ENCODE measurements around the gene GALM.
"Not testable (repeated sequence)": the region's sequence is repeated elsewhere in the genome, so short reads cannot be mapped to it uniquely, and the experiment has no call there.

GALM gene

DNA sequence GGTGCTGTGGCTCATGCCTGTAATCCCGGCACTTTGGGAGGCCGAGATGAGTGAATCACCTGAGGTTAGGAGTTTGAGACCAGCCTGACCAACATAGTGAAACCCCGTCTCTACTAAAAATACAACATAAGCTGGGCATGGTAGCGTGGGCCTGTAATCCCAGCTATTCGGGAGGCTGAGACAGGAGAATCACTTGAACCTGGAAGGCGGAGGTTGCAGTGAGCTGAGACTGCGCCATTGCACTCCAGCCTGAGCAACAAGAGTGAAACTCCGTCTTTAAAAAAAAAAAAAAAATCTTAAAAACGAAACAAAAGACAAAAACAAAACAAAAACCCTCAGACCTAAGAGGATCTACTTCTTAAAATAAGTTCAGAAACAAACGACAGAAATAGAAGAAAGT is 16.7 kb downstream of the GALM start:
- DNase-seq = not testable (repeated sequence)

DNA sequence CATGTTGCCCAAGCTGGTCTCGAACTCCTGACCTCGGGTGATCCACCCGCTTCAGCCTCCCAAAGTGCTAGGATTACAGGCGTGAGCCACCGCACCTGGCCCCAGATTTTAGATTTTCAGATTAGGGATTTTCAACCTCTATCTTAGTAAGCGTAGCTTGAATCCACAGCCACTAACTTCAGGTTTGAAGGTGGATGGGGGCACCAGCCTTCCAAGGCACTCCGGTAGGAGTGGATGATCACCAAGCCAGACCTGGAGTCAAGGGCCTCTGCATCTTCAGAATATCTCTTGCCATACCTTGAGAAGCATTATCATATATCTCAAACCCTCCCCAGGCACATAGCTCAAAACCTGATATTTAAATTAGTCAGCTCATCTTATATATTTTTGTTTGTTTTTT is 17.9 kb downstream of the GALM start:
- DNase-seq = no peak

DNA sequence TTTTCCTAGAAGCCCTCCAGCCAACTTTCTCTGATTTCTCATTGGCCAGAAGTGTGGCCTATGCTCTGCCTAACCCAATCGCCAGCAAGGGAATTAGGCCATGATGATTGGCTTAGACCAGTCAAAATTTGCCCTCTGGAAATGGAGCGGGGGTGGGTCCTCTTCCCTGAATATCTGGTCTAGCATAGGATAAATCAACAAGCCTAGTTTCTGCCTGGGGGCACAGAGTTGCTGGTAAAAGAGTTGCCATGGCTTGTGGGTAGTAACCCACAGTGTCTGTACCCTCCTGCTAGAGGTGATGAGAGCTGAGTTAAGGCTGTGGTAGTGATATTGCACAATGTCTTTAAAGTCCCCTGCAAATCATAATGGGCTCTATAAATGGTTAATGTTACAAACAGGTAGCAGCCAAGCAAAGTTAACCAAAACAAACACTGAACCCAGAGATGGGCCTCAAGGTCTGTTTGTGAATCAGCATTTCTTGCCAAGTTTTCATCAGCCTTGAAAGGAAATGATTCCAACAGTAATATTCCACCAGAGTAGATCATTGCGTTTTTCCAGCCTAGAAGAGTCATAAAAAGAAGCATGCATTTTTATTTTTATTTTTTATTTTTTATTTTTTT is 19.3 kb downstream of the GALM start:
- no peak for DNase-seq

DNA sequence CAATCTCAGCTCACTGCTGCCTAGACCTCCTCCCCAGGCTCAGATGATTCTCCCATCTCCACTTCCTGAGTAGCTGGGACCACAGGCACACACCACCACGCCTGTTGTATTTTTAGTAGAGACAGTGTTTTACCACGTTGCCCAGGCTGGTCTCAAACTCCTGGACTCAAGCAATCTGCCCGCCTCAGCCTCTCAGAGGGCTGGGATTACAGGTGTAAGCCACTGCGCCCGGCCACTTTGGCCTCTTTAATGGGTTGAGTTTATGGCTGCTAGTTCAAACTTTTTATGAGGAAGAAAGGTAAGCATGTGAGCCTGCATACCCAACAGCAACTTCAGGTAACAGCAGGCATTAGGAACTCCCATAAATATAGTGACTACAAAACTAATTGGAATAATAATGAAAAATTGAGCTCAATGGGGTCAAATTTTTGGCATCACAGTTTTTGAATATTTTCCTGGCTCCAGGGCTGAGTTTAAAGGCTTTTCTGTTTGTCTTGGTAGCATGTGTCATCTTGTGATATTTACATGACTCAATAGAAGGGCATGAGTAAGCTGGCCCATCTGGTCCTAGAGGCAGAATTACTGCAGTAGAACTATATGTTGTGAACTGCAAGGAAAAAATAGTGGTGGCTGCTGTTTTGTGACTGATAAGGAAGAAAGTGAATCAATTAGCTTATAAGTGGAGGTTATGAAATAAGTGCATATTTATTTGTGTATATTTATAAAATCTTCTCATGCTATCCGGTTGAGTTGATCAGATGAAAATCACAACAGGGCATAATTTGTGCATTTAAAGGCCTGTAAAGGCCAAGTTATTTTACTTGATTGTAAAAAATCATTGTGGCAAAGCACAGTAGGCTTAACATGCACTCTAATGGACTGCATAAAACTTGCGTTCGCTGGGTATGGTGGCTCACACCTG is 24.8 kb downstream of the GALM start:
- DNase-seq = peak; percentile 84

DNA sequence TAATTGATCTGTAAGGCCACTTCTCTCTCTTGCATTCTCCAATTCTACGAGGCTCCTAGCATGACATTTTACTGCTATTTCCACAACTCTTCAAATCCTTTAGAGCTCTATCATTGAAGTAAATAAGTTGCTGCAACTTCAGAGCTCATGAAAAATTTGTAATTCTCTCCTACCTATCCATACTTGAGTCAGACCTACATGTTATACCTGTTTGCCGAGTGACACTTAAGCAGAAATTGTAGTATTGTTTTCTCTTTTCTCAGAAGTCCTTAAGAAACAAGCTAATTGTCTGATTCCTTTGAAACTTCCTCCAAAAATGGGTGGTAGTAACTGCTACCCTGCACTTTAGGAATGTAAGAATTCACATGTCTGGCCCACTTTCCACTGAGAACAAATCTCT is 26.1 kb downstream of the GALM start:
- no peak for DNase-seq

DNA sequence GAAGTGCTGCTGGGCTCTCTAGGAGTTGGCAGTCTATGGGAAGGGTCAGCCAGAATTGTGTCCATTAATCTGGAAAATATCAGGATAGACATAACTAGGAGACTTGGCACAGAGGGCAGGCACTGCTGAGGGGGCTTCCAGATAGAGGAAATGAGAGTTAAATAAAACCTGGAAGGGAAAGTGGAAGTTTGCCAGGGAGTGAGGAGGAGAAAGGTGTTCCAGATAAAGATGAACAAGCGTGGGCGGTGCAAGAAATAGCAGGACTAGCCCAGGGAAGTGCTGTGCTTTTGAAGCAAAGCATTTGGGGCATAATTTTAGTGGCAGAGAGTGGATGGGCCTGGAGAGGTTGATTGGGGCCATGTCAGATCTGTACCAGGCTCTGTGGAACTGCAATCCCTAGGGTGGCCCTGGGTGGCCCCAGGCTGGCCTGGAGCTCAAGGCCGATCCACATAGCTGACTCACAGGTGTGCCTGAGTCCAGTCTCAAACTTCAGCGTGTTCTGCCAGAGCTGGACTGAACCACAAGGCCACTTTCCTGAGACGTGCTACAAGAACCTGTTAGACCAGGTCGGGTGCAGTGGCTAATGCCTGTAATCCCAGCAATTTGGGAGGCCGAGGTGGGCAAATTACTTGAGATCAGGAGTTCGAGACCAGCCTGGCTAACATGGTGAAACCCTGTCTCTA is 26.9 kb downstream of the GALM start:
- no peak for DNase-seq

DNA sequence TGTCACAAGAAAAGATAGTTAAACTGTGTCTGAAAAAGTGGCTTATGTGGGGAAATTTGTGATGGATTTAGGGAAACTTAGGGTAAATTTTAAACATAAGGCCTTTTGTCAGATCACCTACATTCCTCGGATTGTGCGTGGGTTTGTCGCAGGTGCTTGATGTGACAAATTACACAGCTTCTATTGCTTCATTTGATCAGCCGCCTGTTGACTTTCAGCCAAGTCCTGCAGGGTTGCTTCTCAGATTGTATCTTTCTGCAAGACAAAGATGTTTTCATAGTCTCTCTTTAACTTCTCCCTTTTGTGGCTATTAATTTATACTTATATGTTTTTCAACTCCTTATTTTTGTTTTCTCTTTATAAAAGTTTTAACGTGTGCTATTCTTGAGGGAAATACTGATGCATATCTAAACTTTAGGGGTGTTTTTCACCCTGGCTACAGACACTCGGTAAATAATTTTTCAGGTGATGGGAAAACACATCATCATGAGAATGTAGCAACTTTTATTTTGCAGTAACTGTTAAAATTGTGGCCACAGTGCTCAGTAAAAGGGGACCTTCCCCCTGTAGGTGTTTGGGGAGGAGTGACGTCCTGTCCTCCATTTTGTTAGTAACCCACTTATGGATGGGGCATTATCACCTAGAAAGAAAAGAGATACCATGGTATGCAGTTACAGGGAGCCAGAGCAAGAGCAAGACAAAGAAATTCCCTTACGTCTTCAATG is 31.4 kb downstream of the GALM start:
- peak; percentile 63 for DNase-seq

DNA sequence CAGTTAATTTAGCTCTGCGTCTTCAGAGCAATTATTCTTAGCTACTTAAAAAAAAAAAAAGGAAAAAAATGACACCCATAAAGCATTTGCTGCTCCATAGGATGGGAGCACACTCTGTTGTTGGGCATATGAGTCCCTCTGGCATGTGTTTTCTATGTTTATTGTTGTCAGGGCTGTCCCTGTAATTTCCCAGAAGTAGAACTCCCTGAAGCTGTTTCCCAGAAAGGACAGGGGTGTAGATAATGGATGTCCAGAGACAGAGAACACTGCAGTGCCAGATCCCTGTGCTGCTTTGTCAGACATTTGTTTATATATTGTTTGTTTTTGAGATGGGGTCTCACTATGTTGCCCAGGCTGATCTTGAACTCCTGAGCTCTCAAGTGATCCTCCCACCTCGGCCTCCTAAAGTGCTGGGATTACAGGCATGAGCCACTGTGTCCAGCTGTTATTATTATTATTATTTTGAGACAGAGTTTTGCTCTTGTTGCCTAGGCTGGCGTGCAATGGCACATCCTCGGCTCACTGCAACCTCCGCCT is 32.6 kb downstream of the GALM start:
- DNase-seq = no peak

DNA sequence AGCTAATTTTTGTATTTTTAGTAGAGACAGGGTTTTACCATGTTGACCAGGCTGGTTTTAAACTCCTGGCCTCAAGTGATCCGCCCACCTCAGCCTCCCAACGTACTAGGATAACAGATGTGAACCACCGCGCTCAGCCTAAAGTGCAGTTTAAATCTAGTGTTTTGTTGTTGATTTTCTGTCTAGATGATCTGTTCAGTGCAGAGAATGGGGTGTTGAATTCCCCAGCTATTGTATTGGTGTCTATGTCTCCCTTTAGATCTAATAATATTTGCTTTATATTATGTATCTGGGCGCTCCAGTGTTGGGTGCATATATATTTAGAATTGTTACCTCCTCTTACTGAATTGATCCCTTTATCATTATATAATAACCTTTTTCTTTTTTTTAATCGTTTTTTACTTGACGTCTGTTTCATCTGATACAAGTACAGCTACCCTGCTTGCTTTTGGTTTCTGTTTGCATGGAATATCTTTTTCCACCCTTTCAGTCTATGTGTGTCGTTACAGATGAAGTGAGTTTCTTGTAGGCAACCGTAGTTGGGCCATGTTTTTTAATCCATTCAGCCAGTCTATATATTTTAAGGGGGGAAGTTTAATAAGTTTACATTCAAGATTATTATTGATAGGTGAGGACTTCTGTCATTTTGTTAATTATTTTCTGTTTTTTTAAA is 34.3 kb downstream of the GALM start:
- DNase-seq = no peak

DNA sequence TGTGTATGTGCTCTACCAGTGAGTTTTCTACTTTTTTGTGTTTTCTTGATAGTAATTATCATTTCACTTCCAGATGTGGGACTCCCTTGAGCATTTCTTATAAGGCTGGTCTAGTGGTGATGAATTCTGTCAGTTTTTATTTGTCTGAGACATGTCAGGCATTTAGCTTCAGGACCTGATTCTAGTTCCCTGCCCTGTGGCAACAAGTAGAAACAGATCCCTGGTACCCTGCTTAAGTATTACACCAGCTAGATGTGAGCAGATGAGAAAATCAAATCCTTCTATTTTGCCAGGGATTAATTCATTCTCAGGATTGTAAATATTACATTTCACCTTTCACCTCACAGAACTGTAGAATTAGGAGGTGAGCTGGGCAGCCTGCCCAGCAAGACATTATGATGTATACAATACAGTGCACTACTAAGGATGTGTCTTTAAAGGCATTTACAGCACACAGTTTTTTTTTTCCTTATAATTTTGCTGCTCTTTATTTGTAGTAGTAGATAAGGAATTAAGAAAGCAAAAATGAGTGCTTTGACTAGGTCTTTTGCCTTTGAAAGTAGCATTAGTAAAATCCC is 35.1 kb downstream of the GALM start:
- DNase-seq = no peak

DNA sequence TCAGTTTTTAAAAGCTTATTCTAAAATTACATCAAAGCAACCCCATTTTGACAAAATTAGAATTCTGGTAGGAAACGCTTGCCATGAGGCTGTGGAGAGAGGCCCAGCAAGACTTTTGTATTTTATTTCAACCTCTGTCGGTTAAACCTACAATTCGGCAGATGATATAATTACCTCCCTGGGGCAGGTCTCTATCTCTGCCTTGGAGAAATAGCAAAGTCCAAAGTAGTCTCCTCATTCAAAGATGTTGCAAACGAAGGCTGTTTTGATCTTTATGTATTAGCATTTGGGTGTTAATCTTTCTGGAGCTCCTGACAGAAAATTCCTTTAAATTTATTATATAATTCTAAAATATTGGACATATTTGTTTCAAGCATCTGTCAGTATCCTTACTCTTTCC is 35.6 kb downstream of the GALM start:
- no peak for DNase-seq

DNA sequence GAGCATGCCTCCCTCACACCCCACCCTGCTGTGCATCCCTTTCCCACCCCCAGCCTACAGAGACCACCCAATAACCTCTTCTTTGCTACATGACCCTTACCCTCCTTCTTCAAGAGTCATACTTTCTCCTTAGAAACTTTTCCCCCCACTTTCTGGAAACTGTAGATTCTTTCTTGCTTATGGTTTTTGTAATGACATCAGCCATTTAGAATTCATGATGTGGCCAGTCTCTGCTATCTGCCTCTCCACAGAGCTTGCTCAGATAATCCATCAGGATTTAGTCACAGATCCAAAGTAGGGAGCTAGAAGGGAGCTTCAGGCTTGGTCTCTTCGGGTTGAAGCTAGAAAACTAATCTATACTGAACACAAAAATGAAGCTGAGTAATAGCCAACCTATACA is 36.5 kb downstream of the GALM start:
- DNase-seq = no peak

DNA sequence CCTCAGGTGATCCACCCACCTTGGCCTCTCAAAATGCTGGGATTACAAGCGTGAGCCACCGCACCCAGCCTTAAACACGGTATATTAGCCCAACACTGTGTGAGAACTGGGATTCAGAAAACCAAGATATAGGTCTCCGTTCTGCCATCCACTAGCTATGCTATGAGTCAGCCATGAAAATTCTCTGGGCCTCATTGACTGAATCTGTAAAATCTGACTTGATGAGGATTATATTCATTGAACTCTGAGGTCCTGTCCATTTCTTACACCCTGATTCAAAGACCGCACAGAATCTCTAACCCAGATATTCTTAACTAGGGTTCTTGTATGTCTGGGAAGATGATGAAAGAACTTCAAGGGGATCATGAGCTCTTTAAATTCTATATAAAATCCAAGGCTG is 37.4 kb downstream of the GALM start:
- DNase-seq = not testable (repeated sequence)

DNA sequence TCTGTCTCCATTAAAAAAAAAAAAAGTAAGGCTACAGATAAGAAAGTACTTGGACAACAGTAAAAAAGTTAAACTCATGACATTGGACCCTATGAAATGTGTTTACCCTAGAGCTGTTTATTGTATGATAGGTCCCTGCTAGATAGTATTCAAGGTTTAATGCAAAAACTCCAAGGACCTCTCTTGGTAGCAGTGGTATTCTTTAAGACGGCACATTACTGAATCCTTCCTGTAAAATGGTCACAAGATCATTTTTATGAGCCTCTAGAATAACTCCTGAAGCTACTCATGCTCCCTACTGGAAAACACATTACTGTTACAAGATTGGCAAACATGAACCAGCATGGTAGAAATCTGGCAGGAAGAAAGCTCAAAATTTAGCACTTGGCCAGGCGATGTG is 38.8 kb downstream of the GALM start:
- DNase-seq = no peak

DNA sequence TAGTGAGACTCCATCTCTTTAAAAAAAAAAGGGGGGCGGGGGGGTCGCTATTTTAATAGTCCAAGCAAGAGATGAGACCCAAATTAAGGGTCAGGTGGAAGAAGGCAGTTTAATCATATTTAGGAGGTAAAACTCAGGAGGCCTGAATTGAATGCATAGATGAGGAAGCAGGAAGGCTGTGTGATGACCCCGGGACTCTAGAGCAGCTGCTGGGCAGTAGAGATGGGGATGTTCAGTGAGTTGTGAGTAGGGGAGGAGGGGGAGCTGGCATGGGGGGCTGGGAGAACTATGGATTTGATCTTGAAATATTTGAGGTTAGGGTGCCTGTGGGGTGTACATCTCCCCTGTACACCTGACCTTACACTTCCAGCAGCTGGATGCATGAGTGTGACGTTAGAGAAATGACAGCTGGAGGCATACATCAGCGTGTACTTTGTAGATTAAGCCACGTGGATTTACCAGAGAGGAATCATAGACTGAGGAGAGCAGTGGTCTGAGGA is 41.0 kb downstream of the GALM start:
- no peak for DNase-seq

DNA sequence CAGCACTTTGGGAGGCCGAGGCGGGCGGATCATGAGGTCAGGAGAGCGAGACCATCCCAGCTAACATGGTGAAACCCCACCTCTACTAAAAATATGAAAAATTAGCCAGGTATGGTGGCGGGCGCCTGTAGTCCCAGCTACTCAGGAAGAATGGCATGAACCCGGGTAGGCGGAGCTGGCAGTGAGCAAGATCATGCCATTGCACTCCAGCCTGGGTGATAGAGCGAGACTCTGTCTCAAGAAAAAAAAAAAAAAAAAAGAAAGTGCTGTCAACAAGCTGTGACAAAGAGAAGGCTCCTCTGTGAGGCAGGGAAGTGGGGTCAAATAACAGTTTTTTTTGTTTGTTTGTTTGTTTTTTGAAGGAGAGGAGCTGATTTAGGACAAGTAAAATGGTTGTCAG is 42.6 kb downstream of the GALM start:
- DNase-seq = not testable (repeated sequence)

DNA sequence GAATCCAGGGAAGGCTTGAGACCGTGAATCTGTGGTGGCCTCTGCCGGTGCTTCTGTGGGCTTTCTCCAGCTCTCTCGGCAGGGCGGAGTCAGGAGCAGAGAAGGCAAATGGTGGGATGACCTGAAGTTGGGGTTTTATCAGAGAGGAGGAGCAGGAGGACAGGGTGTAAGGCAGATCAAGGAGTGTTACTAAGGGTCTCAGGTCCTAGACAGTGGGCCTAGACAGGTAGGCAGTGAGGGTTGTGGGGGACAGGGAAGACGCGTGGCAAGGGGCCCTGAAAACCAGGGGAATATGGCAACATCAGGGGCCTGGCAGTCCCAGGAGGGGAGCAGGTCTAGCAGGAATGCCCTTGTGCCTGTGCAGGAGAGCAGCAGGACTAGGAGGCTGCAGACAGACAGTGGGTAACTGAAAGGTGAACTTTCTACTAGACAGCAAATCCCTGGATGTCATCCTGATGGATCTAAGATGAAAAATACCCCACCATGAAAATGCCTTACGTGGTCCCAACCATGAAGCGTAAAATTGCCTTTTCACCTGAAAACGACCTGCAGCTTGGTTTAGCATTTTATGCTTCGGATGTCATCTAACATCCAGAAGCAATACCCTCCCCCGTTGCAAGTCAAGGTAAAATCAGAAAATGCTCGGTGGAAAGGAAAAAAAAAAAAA is 43.1 kb downstream of the GALM start:
- no peak for DNase-seq

DNA sequence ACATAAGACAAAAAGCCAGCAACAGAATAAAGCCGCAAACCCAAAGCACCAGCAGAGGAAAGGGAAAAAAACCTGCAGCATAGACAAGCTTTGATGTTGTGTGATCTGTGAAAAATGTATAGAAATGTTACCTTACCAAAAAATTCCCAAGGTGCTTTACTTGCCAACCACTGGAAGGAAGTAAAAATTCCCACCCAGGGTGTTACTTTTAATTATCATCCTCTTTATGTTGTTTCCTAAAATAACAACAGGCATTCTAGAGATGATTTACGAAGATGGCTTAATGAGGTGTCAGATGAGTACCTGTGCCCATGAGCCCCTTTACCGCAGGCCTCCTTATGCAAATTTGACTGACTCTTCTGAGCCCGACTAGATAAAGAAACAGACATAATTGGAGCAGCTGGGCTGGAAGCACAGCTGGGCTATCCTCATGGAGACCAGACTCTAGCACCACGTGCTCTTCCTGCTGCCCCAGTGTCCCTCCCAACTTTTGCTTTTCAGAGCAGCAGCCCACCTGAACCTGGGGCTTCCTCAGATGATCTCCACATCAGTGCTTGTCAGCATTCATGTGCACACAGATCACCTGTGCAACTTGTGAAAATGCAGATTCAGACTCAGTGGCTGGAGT is 43.8 kb downstream of the GALM start:
- DNase-seq = no peak

DNA sequence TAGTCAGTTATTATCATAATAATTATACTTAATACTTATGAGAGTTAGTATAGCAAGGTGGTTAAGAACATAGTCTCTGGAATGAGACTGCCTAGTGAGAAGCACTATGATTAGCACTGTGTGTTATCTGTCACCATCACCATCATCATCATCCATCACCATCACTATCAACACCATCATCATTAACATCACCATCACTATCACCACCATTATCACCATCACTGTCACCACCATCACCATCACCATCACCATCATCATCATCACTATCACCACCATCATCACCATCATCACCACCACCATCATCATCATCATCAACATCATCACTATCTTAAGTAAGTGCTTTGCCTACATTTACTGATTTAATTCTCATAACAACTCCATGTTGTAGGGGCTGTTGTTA is 45.6 kb downstream of the GALM start:
- no peak for DNase-seq

DNA sequence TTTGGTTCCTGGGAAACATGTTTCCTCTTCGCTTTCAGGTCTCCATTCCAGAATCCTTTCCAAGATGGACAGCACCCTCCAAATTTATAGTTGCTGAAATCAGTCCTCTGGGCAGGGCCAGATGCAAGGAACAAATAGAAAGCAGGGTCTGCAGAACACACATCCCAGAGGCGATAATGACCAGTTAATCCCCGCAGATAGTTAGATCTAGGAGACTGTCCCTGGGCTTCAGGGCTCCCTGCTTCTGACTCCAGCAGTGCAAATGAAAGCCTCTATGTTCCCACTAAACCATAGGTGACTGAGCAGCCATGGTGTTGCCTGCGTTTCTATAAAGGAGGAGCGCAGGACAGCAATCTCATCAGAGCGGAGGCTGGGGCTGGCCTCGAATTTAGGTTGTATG is 46.5 kb downstream of the GALM start:
- DNase-seq = no peak

DNA sequence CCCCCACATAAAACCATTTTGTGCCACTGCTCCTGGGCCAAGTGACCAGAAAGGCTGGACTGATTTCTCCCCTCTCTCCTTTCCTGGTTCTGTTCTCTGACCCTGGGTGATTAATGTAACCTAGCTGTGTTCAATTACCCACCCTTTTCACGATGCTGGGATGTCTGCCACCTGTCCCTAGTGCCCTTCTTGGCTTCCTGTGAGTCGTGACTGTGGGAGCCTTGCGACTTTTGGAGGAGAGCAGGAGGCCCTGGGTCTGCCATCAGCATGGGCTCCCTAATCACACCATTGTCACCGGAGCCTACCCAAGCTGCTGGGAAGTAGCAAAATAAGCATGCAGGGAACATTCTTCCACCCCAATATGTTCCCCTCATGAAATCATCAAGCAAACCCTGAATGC is 47.0 kb downstream of the GALM start:
- no peak for DNase-seq
